ENCODE measurements around the gene PGC. TPM values are rescaled to one million over a fixed set of nuclear protein-coding genes. Genes with fewer than 3 reads are reported as not detected.

Gene PGC
- total and polyA plus RNA-seq, 2 of the 8 experiments (the other 6 are each of a cell fraction or from before 2014, with no cell fraction given) = 0.09 TPM; not detected in 1

GRCh38 chr6:41739041-41739440 is 8.2 kb downstream of the PGC start:
- Histone ChIP-seq H3K18ac (ENCODE audit: extremely low read depth, low read length) (no peak overlapping the region), H3K23me2 (ENCODE audit: low read depth, low read length) (peaks cover 2% of the 10 kb centered on the region; the same call in 1 of the 2 replicates), H4K91ac (replicated peaks; ENCODE audit: insufficient read length, low read length) (no peak overlapping the region), H4K8ac (ENCODE audit: extremely low read depth, insufficient read depth, low read length) (no peak overlapping the region), H3K4ac (replicated peaks; ENCODE audit: insufficient read length, low read depth, low read length) (no peak overlapping the region), H2BK5ac (ENCODE audit: low read depth, low read length) (no peak overlapping the region), H2BK12ac (ENCODE audit: low read depth, low read length) (no peak overlapping the region), H3K4me1 (replicated peaks in 1 of 4; ENCODE audit: control insufficient read depth in 3 of 4, insufficient read depth in 4 of 4, low read length in 3 of 4) (peaks cover 0 to 5% (median 4%) of the 10 kb centered on the region in 4 experiments; a peak in 5 of 7 replicates), H3K4me2 (ENCODE audit: insufficient read depth in 1 of 2, low read depth in 2 of 2, low read length in 2 of 2) (no peak overlapping the region), H3K14ac (ENCODE audit: insufficient read length) (no peak overlapping the region), H3K9ac (replicated peaks in 1 of 4; ENCODE audit: extremely low read depth in 1 of 4, low read depth in 3 of 4, low read length in 3 of 4) (no peak overlapping the region), H2BK15ac (ENCODE audit: low read length) (no peak overlapping the region), H2BK120ac (replicated peaks; ENCODE audit: low read depth, low read length) (no peak overlapping the region), H3K36me3 (ENCODE audit: control insufficient read depth in 2 of 4, insufficient read depth in 4 of 4, low read length in 3 of 4) (no peaks in the 10 kb centered on the region), H3K27ac (ENCODE audit: low read depth, low read length) (no peak overlapping the region), H2AK5ac (ENCODE audit: low read depth, low read length) (no peak overlapping the region), H3K79me2 (ENCODE audit: control insufficient read depth in 1 of 2, insufficient read depth in 2 of 2, low read length in 2 of 2) (no peaks in the 10 kb centered on the region), H3K56ac (replicated peaks; ENCODE audit: insufficient read length, low read depth, low read length) (no peak overlapping the region), H2AFZ (ENCODE audit: low read length) (no peak overlapping the region), H3K23ac (ENCODE audit: insufficient read length) (no peak overlapping the region), H4K20me1 (replicated peaks in 1 of 2; ENCODE audit: control insufficient read depth in 1 of 2, insufficient read depth in 2 of 2, low read length in 2 of 2) (no peaks in the 10 kb centered on the region), H3K9me3 (ENCODE audit: insufficient read depth in 2 of 2, low read depth in 1 of 2, low read length in 1 of 2) (no peaks in the 10 kb centered on the region), H4K5ac (ENCODE audit: insufficient read length, low read depth, low read length) (no peak overlapping the region), H3K79me1 (ENCODE audit: low read depth, low read length) (no peaks in the 10 kb centered on the region), H3K4me3 (ENCODE audit: extremely low read depth in 1 of 4, insufficient read depth in 2 of 4, low read depth in 3 of 4, low read length in 4 of 4) (no peak overlapping the region), H3K27me3 (replicated peaks in 1 of 4; ENCODE audit: control insufficient read depth in 3 of 4, extremely low read depth in 1 of 4, insufficient read depth in 3 of 4, low read length in 3 of 4) (peaks cover 0 to 4% (median 3%) of the 10 kb centered on the region in 4 experiments; a peak in 2 of 7 replicates), H2BK20ac (ENCODE audit: low read length) (no peak overlapping the region)
- TF ChIP-seq RFX5 (IDR thresholded peaks at IDR 0.05; ENCODE audit: borderline replicate concordance, low read depth, low read length) (no peak), CBX8 (IDR thresholded peaks at IDR 0.05; ENCODE audit: borderline replicate concordance, low read depth, low read length) (no peak), E2F6 (IDR thresholded peaks at IDR 0.05) (no peak), KDM5A (IDR thresholded peaks at IDR 0.05; ENCODE audit: low read length) (no peak), POLR2AphosphoS5 (IDR thresholded peaks at IDR 0.05; ENCODE audit: low read depth, low read length) (no peak), ZNF274 (IDR thresholded peaks at IDR 0.05; ENCODE audit: borderline replicate concordance, extremely low read depth, low read length) (no peak), MAFK (IDR thresholded peaks at IDR 0.05; ENCODE audit: low read depth, low read length) (no peak)
- TF ChIP-seq, protein P1, sequence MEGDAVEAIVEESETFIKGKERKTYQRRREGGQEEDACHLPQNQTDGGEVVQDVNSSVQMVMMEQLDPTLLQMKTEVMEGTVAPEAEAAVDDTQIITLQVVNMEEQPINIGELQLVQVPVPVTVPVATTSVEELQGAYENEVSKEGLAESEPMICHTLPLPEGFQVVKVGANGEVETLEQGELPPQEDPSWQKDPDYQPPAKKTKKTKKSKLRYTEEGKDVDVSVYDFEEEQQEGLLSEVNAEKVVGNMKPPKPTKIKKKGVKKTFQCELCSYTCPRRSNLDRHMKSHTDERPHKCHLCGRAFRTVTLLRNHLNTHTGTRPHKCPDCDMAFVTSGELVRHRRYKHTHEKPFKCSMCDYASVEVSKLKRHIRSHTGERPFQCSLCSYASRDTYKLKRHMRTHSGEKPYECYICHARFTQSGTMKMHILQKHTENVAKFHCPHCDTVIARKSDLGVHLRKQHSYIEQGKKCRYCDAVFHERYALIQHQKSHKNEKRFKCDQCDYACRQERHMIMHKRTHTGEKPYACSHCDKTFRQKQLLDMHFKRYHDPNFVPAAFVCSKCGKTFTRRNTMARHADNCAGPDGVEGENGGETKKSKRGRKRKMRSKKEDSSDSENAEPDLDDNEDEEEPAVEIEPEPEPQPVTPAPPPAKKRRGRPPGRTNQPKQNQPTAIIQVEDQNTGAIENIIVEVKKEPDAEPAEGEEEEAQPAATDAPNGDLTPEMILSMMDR (IDR thresholded peaks at IDR 0.05; ENCODE audit: control extremely low read depth in 1 of 3, insufficient read depth in 1 of 3, low read depth in 1 of 3, low read length in 3 of 3) = no peak
- 89% methylated on average over 4 of the region's 4 CpGs; no CpG with 5 or more reads in 1 of the 2 experiments for WGBS, 2 experiments (ENCODE audit: extremely low coverage in 1 of 2, insufficient coverage in 1 of 2, insufficient read length in 1 of 2, insufficient replicate concordance in 2 of 2, low coverage in 1 of 2, low lambda C conversion rate in 2 of 2, missing lambda C conversion rate in 1 of 2)
- FAIRE-seq (no peak), DNase-seq (ENCODE audit: low read depth in 1 of 2, low spot score in 2 of 2) (no peak)
- ChIA-PET POLR2A (ENCODE audit: partially characterized antibody) (interaction anchor here (0.8 kb wide), 1 partner anchor 10 kb away, joined by 3 read pairs; no protein-coding TSS in a partner anchor), CTCF (ENCODE audit: partially characterized antibody) (interaction anchor here (0.9 to 4.3 kb wide), 5 partner anchors 11 to 45 kb away, joined by 3 to 21 read pairs (median 6); no protein-coding TSS in a partner anchor)

Data from H1 (cell line).